ENCODE data around the gene B3GAT2. TPM values are rescaled to one million over a fixed set of nuclear protein-coding genes. Genes with fewer than 3 reads are reported as not detected.

Gene B3GAT2
- total RNA-seq, 2 experiments from 2014 or later = not detected

DNA sequence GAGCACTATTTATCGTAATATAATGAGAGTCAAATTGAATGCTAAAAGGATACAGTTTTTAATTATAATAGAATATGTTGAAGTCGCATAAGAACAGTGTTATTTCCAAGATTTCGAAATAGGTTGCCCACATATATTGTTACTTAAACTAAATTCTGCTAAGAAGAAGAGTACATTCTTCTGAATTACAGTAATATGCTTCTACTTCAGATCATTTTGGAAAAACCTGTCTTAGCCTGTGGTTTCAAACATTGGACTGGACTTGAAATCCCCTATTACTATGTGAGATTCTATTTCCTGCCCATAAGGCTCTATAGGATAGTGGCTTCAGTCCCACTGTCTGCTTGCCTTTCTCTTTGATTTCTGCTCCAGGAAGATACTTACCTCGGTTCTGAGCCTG lies 137.2 kb downstream of the B3GAT2 start:
- no peak for DNase-seq (ENCODE audit: low spot score)
- Histone ChIP-seq H4K20me1 (ENCODE audit: insufficient read depth, low read length) (no peaks in the 10 kb centered on the region), H3K4me2 (ENCODE audit: low read length) (no peak overlapping the region), H3K9me3 (ENCODE audit: low read length) (peaks cover 6% of the 10 kb centered on the region; the same call in 1 of the 2 replicates), H3K4me1 (ENCODE audit: insufficient read depth, low read length, poor library complexity, severe bottlenecking) (no peaks in the 10 kb centered on the region), H3K27ac (ENCODE audit: low read depth, low read length, poor library complexity, severe bottlenecking) (no peak overlapping the region), H3K36me3 (ENCODE audit: insufficient read depth, low read length) (no peaks in the 10 kb centered on the region), H2AFZ (ENCODE audit: low read length) (no peak overlapping the region), H3K9me2 (ENCODE audit: insufficient read depth, low read length) (no peaks in the 10 kb centered on the region), H3K4me3 (ENCODE audit: low read depth, low read length, poor library complexity, severe bottlenecking) (no peak overlapping the region), H3K79me2 (ENCODE audit: insufficient read depth, low read depth, low read length) (no peaks in the 10 kb centered on the region)
- BruUV-seq (replicated peaks) = no TSS peak
- POLR2A ChIA-PET = no interaction called here
- intact Hi-C loops (cut with micrococcal nuclease; ENCODE audit: unreplicated experiment) = no loop called here
- CTCF ChIA-PET (ENCODE audit: unreplicated experiment) = no interaction called here
- no peak for TF ChIP-seq EZH2phosphoT487 (IDR thresholded peaks at IDR 0.05; ENCODE audit: borderline replicate concordance, low read depth, low read length)
- TF ChIP-seq, protein P1, sequence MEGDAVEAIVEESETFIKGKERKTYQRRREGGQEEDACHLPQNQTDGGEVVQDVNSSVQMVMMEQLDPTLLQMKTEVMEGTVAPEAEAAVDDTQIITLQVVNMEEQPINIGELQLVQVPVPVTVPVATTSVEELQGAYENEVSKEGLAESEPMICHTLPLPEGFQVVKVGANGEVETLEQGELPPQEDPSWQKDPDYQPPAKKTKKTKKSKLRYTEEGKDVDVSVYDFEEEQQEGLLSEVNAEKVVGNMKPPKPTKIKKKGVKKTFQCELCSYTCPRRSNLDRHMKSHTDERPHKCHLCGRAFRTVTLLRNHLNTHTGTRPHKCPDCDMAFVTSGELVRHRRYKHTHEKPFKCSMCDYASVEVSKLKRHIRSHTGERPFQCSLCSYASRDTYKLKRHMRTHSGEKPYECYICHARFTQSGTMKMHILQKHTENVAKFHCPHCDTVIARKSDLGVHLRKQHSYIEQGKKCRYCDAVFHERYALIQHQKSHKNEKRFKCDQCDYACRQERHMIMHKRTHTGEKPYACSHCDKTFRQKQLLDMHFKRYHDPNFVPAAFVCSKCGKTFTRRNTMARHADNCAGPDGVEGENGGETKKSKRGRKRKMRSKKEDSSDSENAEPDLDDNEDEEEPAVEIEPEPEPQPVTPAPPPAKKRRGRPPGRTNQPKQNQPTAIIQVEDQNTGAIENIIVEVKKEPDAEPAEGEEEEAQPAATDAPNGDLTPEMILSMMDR (conservative IDR thresholded peaks at IDR 0.05; ENCODE audit: low read length) = no peak

DNA sequence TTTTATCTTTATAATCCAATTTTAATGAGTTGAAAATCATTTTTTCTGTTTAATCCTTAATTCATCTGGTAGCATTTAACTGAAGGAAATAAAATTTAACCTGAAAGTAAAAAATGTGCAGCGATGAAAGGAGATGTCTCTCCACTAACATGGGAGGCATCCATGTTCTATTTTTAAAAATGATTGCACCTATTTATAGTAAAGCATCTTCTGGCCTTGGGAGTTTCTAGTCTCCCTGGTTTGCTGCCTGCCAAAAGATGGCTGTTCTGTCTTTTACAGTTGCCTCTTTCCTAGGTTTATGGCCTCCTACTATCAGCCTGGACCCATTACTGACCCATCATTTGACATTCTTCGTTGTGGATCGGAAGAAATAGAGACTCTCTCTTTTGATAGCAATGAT lies 143.0 kb downstream of the B3GAT2 start:
- no peak overlapping the region for H3K4me2 ChIP-seq (ENCODE audit: low read length)
- intact Hi-C loops (cut with micrococcal nuclease; ENCODE audit: unreplicated experiment) = no loop called here
- H3K9me2 ChIP-seq (ENCODE audit: insufficient read depth, low read length) = no peaks in the 10 kb centered on the region
- POLR2A ChIA-PET = no interaction called here
- no peak overlapping the region for H3K4me3 ChIP-seq (ENCODE audit: low read depth, low read length, poor library complexity, severe bottlenecking)
- no peak overlapping the region for H2AFZ ChIP-seq (ENCODE audit: low read length)
- no peaks in the 10 kb centered on the region for H3K36me3 ChIP-seq (ENCODE audit: insufficient read depth, low read length)
- H3K27ac ChIP-seq (ENCODE audit: low read depth, low read length, poor library complexity, severe bottlenecking) = no peak overlapping the region
- CTCF ChIA-PET (ENCODE audit: unreplicated experiment) = no interaction called here
- no peaks in the 10 kb centered on the region for H3K9me3 ChIP-seq (ENCODE audit: low read length)
- no peaks in the 10 kb centered on the region for H3K4me1 ChIP-seq (ENCODE audit: insufficient read depth, low read length, poor library complexity, severe bottlenecking)
- TF ChIP-seq EZH2phosphoT487 (IDR thresholded peaks at IDR 0.05; ENCODE audit: borderline replicate concordance, low read depth, low read length) = no peak
- TF ChIP-seq, protein P1 (conservative IDR thresholded peaks at IDR 0.05; ENCODE audit: low read length) = no peak
- H3K79me2 ChIP-seq (ENCODE audit: insufficient read depth, low read depth, low read length) = no peaks in the 10 kb centered on the region
- no peaks in the 10 kb centered on the region for H4K20me1 ChIP-seq (ENCODE audit: insufficient read depth, low read length)
- no peak for DNase-seq (ENCODE audit: low spot score)
- BruUV-seq (replicated peaks) = no TSS peak

DNA sequence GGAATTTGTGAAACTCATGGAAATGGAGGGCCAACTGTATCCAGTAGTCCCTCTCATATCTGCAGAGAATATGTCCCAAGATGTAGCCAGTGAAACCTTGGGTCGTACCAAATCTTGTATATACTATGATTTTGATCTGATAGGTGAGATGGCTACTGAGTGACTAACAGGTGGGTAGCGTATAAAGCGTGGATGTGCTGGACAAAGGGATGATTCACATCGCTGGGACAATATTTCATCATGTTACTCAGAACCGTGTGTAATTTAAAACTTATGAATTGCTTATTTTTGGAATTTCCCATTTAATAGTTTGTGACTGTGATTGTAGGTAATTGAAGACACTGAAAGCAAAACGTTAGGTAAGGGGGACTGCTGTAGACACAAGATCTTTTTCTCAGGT lies 145.1 kb downstream of the B3GAT2 start:
- Histone ChIP-seq H3K27ac (ENCODE audit: low read depth, low read length, poor library complexity, severe bottlenecking) (no peak overlapping the region), H3K9me2 (ENCODE audit: insufficient read depth, low read length) (no peaks in the 10 kb centered on the region), H2AFZ (ENCODE audit: low read length) (no peak overlapping the region), H3K9me3 (ENCODE audit: low read length) (no peaks in the 10 kb centered on the region), H3K36me3 (ENCODE audit: insufficient read depth, low read length) (no peaks in the 10 kb centered on the region), H4K20me1 (ENCODE audit: insufficient read depth, low read length) (no peaks in the 10 kb centered on the region), H3K79me2 (ENCODE audit: insufficient read depth, low read depth, low read length) (no peaks in the 10 kb centered on the region), H3K4me1 (ENCODE audit: insufficient read depth, low read length, poor library complexity, severe bottlenecking) (no peaks in the 10 kb centered on the region), H3K4me2 (ENCODE audit: low read length) (no peak overlapping the region), H3K4me3 (ENCODE audit: low read depth, low read length, poor library complexity, severe bottlenecking) (no peak overlapping the region)
- POLR2A ChIA-PET = no interaction called here
- CTCF ChIA-PET (ENCODE audit: unreplicated experiment) = no interaction called here
- intact Hi-C loops (cut with micrococcal nuclease; ENCODE audit: unreplicated experiment) = no loop called here
- TF ChIP-seq, protein P1 (conservative IDR thresholded peaks at IDR 0.05; ENCODE audit: low read length) = no peak
- no TSS peak for BruUV-seq (replicated peaks)
- DNase-seq (ENCODE audit: low spot score) = no peak
